Measurements from ENCODE around the gene YKT6.

Gene YKT6

DNA sequence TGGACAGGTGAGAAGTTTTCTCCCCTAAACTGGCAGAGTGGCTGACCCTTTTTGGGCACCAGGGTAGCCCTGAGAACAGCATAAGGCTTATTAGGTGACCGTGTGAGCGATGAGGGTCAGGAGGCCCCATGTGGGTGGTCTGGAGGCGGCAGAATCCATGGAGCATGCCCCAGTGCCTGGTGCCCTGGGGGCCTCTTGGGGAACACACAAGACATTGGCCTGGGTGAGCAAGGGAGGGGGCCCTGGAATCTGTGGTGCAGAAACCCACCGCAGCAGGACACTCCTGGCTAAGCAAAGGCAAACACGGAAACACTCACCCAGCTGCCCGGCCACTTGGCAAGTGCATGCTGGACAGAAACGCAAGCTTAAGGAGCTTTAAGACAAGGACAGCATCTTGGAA lies 29.5 kb downstream of the YKT6 start:
- TF ChIP-seq, protein P1, sequence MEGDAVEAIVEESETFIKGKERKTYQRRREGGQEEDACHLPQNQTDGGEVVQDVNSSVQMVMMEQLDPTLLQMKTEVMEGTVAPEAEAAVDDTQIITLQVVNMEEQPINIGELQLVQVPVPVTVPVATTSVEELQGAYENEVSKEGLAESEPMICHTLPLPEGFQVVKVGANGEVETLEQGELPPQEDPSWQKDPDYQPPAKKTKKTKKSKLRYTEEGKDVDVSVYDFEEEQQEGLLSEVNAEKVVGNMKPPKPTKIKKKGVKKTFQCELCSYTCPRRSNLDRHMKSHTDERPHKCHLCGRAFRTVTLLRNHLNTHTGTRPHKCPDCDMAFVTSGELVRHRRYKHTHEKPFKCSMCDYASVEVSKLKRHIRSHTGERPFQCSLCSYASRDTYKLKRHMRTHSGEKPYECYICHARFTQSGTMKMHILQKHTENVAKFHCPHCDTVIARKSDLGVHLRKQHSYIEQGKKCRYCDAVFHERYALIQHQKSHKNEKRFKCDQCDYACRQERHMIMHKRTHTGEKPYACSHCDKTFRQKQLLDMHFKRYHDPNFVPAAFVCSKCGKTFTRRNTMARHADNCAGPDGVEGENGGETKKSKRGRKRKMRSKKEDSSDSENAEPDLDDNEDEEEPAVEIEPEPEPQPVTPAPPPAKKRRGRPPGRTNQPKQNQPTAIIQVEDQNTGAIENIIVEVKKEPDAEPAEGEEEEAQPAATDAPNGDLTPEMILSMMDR (IDR thresholded peaks at IDR 0.05; ENCODE audit: low read depth, low read length) = no peak
- H3K4me3 ChIP-seq (ENCODE audit: low read depth, low read length) = no peak overlapping the region

DNA sequence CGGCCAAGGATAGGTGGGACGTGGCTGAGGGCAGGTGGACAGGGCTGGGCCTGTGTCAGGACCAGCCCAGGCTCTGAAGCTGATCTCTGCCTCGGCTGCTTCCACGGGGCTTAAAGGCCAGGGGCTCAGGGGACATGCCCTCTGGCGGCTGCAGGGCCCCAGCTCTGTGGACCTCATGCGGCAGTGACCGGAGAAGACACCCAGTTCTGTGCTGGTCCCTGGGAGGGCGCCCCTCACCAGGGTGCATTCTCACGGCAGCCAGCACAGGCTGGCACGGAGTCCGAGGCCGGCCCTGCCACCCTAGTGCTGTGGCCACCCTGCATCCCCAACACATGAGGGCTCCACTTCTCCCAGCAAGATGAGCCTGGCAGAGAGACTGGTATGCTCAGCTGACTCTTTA lies 30.3 kb downstream of the YKT6 start:
- TF ChIP-seq, protein P1 (IDR thresholded peaks at IDR 0.05; ENCODE audit: low read depth, low read length) = no peak
- no peak overlapping the region for H3K4me3 ChIP-seq (ENCODE audit: low read depth, low read length)

GRCh38 chr7:44232396-44232795 lies 31.6 kb downstream of the YKT6 start:
- TF ChIP-seq, protein P1 (IDR thresholded peaks at IDR 0.05; ENCODE audit: low read depth, low read length) = no peak
- H3K4me3 ChIP-seq (ENCODE audit: low read depth, low read length) = no peak overlapping the region

- TF ChIP-seq, protein P1 (IDR thresholded peaks at IDR 0.05; ENCODE audit: low read depth, low read length) = no peak
These were observed 32.3 kb downstream of the YKT6 start for GRCh38 chr7:44232901-44233715.

GRCh38 chr7:44235066-44235465 lies 34.3 kb downstream of the YKT6 start:
- TF ChIP-seq, protein P1 (IDR thresholded peaks at IDR 0.05; ENCODE audit: low read depth, low read length) = no peak
- no peak overlapping the region for H3K4me3 ChIP-seq (ENCODE audit: low read depth, low read length)

More at GRCh38 chr7:44232901-44233715, 32.3 kb downstream of the YKT6 start:
- H3K4me3 ChIP-seq (ENCODE audit: low read depth, low read length) = no peak overlapping the region

DNA sequence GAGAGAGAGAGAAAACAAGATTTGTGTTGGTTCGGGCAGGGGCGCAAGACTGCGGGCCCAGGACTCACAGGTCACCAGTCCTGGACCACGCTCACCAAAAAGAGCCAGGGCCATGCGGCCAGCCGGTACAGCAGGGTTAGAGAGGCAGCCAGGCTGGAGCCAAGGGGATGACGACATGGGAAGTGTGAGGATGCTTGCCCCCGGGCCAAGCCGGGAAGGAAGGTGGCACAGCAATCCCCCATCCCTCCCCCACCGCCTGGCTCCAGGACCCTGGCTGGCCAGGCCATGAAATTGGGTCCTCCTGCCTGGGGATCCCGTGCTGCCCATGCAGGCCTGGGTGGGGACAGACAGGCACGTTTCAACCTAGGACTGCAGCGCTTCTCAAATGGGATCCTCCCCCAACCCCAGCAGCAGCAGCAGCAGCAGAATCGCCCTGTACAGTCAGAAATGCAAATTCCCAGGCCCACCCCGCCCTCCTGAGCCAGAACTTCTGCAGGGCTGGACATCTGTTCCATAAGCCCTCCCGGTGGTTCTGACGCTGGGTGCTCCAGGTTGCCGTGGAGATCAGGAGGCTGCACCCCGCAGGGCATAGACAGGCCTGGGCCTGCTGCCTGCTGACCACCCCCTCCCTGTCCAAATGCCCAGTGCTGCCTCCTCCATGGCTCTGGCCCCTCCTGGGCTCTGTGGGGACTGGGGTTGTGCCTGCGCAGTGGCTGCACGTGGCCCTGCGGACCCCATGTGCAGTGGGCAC lies 35.0 kb downstream of the YKT6 start:
- H3K4me3 ChIP-seq (ENCODE audit: low read depth, low read length) = no peak overlapping the region
- TF ChIP-seq, protein P1 (IDR thresholded peaks at IDR 0.05; ENCODE audit: low read depth, low read length) = no peak

DNA sequence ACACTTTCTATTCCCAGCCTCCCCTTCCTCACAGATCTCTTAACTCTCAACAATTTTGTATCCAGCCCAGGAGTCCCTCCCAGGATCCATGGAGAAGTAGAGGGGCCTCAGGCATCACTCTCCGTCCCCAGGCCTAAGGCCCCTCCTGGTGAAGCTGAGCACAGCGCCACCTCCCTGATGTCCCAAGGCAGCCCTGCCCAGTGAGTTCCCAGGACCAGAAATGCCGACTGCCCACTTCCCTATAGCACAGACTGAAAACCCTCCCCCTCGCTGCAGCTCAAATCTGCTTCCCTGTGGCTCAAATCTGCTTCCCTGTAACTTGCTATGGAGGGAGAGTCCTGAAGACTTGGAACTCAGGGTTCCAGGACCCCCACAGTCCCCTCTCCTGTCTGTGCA lies 35.6 kb downstream of the YKT6 start:
- TF ChIP-seq, protein P1 (IDR thresholded peaks at IDR 0.05; ENCODE audit: low read depth, low read length) = no peak
- H3K4me3 ChIP-seq (ENCODE audit: low read depth, low read length) = no peak overlapping the region
